Stimulated activated CD8-positive, alpha-beta memory T cell treated with anti-CD3 and anti-CD28 coated beads, Interleukin-12 subunit alpha, Interleukin-12 subunit beta, amount 100 ng/mL, for 4 hours (primary cell): ENCODE data around the gene TBC1D2.

Experiments used
- DNase-seq: peaks from one replicate; pipeline ENCODE4 v3.0.0-alpha.2; 2020; ENCODE audit warnings: low read depth

The TBC1D2 gene

DNA sequence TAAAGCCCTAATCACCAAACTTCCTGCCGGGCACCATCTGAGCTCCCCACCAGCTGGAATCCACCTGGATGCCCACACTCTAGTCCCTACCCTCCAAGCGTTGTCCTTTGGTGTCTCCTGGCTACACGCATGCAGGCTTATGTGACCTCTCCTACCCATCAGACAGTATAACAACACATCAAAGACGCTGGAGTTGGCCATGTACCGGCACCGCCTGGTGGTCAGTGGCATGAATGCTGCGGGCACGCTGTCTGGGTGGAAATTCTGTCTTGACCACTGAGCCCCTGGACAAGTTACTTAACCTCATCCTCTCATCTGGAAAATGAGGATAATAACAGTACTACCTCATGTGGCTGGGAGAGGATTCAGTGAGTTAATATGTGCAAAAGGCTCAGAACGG lies 39.6 kb downstream of the TBC1D2 start:
- no peak for DNase-seq

DNA sequence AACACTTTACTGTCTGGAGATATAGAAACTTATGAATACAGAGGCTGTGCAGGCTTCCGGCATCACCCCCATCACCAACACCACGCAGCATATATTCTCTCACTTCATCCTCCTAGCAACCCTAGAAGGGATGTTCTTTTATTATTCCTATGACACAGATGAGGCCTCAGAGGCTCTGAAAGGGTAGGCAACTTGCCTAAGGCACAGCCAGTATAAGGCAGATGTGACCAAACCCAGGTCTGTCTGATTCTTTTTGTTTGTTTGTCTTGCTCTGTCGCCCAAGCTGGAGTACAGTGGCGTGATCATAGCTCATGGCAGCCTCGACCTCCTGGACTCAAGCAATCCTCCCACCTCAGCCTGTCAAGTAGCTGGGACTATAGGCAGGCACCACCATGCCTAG lies 40.2 kb downstream of the TBC1D2 start:
- DNase-seq: no peak

DNA sequence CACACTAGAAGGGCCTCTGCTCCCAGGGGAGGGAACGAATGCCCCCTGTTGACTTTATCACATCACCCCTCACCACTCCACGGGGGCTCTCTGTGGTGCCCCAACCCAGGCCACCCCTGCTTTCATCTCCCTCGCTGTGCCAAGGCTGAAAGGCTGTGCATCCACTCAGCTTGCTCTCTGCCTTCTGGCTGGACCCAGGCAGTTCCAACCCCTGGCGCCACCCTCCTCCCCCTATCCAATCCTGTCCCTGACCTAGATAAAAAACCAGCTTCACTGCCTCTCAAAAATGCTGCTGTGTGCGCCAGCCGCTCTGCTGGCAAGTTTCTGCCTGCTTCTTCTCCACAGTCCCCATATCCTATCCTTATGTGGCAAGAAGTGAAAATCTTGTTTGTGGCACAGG lies 40.6 kb downstream of the TBC1D2 start:
- no peak for DNase-seq

DNA sequence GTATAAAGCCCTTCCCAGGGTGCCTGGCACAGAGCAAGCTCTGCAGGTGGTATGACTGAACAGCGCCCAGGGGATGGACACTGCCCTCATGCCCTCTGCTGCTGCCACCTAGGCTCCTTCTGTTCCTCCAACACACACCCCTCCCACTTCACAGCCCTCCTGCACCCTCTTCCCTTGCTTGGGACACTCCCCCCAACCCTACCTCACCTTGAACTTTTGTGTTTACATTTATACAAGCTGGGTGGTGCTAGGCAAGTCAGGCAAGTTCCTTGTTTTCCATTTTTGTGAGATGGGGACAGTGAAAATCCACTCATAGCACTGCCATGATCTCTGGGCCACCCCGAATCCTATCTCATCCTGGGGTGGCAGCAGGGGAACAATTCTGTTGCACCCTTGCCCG lies 44.2 kb downstream of the TBC1D2 start:
- no peak for DNase-seq

DNA sequence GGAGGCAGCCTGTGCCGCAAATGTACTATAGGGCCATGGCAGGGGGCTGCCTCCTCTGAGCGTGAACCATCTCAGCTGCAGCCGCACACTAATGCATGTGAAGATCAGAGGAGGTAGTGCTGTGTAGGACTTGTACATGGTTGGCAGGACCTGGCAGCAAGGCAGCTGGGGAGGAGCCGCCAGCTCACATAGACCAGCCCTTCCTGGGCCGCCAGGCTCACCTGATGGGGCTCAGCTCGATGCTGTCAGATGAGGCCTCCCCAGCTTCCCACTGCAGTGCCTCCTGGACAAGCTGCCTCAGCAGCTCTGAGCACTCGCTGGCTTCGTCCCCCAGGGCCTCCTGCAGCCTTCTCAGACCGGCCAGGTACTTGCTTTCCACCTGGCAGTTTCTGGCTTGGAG lies 45.0 kb downstream of the TBC1D2 start:
- no peak for DNase-seq

DNA sequence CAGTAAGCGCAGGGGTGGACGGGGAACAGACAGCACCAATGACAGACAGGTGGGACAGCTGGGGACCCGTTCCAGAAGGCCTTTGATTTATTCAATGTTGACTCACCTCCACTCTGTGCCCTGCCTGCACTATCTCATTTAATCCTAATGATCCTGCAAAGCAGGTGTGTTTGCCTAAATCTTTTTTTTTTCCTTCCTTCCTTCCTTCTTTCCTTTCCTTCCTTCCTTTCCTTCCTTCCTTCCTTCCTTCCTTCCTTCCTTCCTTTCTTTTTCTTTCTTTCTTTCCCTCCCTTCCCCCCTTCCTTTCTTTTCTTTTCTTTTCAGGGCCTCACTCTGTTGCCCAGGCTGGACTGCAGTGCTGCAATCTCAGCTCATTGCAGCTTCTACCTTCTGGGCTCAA lies 45.9 kb downstream of the TBC1D2 start:
- DNase-seq: no peak

DNA sequence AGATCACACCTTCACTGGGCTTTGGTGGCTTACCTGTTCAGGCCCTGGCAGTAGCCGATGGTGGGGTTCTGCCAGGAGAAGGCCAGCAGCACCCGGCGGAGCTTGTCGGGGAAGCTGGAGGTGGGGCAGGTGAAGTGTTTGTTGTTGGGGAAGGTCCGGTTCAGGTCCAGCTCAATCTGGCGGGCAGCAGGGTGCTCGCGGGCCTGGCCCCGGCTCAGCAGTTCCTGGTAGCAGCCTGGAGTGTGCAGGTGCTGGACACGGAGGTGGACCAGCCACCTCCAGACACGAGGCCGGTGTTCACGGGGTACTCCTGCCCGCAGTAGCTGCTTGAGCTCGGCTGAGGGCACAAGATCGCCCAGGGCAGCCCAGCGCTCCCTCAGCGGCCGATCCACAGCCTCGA lies 46.8 kb downstream of the TBC1D2 start:
- DNase-seq: no peak

DNA sequence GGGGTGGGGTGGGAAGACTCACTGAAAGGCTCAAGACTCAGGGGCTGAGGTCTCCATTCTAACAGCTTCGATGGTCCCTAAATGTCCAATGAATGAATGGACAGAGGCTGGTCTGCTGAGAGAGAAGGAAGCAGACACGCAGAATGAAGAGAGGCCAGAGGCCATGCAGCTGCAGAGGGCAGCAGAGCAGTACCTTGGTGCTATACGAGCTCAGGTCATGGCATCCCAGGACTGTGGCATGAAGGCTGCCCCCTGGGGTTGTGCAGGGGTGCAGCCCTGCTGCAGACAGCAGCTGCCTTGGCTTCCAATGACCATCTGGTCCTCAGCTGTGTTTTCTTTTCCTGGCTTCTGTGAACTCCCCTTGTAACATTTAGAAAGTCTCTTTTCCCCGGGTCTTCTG lies 47.8 kb downstream of the TBC1D2 start:
- DNase-seq: no peak

DNA sequence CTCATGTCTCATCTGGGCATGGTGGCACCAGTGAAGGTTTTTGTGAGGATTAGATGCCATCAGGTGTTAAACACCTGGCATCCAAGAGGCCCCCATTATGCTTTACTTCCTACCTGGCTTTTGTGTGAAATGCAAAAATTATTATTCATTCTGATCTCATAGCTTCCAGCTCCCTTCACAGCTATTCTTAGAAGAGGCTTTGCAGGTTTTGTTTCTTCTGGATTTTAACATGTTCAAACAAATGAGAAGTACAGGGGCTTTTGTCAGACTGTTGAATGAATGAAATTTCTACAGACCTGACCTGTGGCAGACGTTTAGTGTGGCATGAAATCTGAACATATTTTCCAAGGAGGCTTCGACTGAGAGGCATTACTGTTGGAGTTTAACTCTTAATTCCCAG lies 48.7 kb downstream of the TBC1D2 start:
- DNase-seq: no peak

DNA sequence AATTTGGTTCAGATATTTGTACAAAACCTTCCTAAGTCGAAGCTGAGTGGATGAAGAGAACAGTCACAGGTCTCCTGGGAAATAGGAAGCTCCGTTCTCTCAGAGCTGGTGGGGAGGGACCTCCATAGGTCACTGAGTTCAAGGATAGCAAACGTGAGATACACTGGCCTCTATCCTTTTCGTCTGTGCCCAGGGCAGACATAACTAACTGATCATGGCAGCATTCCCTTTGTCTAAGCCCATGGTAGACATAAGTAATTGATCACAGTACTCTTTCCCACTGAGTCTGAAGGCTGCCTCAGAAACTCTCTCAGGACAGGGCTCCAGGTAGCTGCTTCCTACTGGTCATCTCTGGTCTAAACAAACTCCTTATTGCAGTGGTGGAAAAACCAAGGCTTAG lies 50.8 kb downstream of the TBC1D2 start:
- DNase-seq: no peak

DNA sequence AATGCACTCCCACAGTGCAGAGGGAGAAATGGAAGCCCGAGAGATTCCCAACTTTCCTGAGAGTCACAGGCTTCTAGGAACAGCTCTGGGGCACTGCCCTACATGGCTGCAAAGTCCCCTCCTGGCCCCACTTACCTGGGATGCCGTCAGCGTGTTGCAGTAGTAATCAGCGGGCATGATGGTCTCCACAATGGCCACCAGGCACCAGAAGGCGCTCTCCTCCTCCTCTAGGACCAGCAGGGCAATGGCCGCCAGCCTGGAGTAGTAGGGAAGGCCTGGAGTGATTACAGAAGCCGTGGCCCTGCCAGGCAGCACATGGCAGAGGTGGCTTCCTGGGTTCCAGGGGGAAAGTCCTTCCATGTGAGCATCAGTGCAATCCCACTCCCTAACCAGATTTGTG lies 52.3 kb downstream of the TBC1D2 start:
- no peak for DNase-seq

DNA sequence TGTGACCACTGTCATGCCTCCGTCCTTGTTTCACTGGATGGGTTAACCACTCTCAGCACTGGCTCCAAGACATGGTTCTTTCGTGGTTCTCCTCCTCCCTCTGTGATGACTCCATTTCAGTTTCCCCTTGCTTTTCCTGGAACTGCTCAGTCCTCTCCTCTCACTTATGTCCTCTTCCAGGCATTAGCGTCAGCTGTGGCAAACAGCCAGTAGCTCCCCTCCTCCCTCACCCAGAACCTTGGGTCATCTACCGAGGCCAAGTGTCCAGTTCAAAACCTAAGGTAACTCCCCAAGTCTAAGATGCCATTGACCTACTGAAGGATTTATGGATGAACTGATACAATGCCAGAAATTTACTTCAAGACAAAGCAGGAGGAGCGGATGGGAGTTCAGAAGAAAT lies 53.2 kb downstream of the TBC1D2 start:
- DNase-seq: no peak

DNA sequence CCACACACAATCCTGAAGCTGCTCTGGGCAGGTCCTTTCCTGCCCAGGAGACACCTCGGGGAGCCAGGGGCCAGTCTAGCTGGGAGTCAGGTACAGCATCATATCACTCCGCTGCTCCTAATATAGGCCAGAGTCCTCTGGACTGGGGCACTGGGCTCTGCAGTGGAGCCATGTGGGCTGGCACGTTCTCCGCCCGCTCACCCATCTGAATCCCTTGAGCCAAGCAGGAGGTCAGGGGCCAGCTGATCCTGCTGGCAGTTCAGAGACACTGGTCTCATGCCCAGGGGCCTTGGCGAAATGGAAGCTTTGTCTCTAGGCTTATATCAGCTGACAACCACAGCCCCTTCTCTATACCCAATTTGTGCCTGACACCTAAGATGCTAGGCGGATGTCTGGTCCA lies 53.7 kb downstream of the TBC1D2 start:
- no peak for DNase-seq

DNA sequence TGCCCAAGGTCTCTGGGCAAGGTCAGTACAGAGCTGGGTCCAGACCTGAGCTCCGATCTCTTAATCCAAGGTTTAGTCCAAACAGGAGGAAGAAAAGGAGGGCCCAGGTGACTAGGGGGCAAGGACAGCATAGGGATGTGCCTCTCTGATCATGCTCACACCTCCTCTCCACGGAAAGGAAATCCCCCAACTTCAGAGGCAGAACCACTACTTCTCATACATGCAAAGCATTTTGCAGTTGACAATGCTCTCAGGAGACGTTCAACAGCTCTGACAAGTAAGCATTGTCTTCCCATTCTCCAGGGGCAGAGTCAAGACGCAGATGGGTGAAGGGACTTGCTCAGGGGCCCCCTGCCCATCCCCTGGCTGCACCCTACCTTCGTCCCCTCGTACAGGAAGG lies 54.3 kb downstream of the TBC1D2 start:
- DNase-seq: no peak

DNA sequence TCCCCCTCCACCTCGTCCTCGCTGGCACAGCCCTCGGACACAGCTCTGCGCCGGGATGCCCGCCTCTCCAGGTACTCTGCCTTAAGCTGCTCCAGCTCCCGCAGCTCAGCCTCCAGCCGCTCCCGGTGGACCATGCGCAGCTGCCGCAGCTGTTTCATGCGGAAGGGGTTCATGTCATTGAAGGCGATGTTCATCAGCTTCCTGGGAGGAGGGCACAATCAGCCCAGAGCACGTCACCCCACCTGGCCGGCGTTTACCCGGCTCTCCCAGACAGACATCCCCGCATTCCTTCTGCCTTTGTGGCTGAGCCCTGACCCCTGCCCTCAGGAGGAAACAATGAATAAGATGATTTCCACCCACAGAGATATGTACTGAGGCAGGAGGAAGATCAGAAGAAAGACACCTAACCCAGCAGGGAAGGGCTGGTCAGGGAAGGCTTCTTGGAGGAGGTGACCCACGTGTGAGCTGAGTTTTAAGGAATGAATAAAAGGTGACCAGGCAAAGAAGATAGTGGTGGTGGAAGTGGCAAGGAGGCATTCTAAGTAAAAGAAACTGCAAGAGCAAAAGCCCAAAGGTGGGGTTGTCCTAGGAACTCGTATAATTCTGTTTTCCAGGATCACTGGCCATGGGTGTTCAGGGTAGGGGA lies 55.9 kb downstream of the TBC1D2 start:
- no peak for DNase-seq

DNA sequence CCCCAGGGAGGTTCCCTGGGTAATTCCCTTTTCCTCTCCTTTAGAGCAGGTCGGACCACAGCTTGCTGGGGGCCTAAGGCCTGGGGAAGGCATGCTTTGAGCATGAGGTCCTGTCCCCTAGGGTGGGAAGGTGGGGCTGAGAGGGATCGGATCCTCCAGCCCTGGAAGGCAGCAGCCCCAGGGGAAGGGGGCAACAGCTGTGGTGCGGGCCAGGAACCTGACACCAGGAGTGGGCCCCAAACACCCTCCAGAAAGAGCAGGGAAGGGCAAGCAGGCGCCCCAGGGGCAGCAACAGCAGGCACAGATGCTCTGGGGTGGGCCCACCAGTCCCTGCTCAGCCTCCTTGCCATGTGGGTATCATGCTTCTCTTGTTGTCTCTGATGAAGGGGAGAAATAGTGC lies 59.8 kb downstream of the TBC1D2 start:
- DNase-seq: no peak

DNA sequence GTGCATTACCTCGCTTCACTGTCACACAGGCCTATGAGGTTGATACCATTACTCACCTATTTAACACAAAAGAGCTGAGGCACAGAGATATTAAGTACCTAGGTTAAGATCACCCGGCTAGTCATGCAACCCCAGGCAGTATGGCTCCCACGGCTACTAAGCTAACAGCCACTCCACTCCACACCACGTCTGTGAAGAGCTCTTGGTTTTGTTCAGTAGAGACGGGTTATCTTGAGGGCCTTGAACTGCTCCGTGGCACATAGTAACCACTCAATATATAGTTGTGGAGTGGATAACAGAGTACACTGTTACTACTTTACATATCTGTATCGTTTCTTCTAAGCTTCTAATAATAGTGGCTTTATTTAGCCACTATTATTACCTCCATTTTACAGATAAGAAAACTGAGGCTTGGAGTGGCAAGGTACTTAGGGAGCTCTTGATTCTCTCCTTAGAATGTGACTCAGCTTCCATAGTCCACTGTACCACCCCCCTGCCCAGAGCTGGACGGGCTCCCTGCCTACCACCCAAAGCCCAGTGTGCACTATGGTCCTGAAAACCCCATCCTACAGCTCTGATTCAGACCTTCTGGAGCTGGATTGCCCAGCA lies 62.0 kb downstream of the TBC1D2 start:
- no peak for DNase-seq

DNA sequence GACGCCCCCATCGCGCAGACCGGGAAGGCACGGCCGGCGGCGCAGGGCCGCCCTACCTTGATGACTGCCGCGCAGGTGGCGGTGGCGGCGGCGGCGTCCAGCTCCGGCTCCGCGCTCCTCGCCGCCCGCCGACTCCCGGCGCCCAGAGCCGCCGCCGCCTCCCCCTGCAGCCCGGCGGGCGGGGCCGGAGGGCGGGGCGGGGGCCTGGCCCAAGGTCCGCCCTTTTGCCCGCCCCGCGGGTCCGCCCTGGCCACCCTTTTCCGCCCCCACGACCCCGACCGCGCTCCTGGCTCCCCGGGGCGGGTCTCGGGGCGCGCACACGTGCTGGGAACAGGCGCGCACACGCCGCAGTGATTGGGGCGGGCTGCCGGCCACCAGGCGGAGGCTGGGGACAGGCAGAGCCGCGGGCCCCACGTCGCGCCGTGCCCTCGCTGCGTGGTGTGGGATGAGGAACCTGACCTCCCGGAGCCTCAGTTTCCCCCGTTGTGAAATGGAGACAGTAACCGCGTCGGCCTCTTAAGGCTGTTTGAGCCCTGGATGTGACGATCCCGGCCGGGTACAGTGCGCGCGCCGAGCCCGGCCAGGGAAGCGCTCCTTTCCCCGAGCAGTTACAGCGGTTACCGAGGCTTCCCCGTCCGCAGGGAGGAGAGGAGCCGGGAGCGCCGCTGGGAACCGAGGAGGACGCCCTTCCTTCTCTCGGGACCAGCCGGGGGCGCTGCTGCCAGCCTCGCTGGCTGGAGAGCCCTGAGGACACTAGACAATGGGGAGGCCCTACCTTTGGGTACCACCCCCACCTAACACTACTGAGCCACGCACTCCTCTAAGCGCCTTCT lies 62.7 kb downstream of the TBC1D2 start, which contains the start of gene CORO2A:
Gene CORO2A, minus strand, starts transcription at position 135 of the 833 bp plus-strand sequence. CDS start 34,977 bp downstream, outside the sequence.
- peak; percentile 58 for DNase-seq

DNA sequence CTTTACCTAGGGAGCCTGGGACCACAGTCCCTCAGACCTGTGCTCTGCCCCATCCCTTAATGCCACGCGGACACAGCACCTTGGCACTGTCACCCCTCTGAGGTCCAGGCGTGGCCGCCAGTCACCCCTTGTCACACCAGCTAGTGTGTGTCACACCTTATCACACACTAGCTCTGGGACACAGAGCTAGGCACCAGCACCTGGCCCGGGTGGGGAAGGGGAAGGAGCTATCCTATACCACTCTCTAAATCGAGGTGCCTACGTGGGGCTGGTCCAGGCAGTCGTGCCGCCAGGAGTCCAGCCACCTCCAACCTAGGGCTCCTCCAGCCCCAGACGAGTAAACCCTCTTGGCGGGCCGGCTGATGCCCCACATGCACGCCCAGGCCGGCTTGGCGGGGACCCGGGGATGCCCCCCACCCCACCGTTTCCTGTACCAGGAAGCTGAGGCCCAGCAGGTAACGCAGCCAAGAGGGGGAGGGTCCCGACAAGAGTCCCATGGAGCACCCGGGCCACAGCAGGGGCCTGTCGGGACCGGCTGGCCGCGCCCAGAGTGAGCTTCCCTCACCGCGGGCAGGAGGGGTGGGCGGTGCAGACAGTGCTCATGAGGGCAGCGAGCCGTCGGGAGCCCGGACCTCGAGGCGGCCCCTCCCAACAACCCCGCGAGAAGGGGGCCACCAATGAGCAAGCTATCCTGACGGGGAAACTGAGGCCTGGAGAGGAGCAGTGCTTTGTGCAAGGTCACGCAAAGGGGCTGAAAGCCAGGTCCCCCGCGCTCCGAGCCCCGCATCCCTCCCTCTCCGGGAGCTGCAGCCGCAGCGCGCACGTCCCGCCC lies 63.6 kb downstream of the TBC1D2 start:
- peak; percentile 9 for DNase-seq

DNA sequence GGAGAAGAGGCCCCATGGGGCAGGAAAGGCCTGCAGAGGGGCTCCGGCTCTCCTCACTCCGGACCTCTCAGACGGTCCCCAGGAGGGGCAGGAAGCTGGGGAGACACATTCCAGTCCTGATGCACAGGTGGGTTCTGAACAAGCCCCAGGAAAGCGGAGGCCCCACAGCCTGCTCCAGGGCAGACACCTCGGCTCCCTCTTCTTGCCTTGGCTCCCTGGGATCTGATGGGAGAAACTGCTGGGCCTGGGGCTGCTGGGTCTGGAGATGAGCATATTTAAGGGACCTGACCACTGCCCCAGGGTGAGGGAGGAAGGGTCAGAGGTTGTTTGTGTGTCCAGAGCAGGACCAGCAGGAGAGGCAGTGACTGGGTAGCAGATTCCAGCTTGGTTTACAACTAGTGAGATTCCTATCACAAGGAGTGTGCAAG lies 64.3 kb downstream of the TBC1D2 start:
- no peak for DNase-seq

DNA sequence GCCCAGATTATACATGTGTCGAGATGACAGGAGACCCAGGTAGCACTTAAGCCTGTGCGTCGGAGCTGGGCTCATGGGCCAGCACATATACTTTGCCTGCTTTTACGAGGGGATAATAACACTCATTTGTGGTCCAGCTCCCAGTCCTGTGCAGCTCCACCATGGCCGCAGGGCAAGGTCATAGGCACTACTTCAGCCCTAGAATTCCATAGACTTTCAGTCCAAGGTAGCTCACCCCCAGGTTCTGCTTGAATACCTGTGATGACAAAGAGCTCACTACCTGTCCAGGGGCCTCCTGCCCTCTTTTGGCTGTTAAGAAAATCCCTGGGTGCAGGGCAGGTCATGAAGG lies 64.7 kb downstream of the TBC1D2 start:
- no peak for DNase-seq

DNA sequence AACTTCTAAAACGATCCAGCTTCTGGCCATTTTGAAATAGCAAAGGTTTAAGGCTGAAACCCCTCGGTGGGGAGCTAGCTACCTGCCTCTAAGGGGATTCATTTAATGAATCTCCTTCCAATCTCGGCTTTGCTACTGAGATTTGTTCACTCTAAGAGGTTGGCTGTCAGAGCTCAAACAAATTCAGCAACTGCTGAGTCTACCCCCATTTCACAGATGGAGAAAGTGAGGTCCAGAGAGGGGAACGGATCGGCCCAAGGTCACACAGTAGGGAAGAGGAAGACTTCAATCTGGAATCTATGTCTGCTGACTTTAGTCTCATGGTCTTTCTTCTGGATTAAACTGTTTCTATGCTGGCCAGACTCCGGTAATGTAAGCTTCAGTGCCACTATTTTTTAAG lies 66.0 kb downstream of the TBC1D2 start:
- DNase-seq: no peak

DNA sequence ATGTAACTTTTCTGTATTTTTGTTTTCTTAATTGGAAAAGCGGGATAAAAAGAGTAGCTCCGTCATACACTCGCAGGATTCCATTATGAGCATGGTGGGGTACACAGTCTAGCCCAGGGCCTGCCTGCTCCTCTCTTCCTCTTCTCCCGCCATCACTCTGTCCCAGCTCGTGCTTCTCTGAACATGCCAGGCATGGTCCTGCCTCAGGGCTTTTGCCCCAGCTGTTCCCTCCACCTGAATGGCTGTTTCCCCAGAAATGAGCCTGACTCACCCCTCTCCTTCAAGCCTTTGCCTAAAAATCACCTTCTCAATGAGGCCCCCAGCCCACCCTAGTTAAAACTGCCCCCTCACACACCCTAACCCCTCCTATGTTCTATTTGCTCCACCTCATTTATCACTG lies 67.5 kb downstream of the TBC1D2 start:
- DNase-seq: no peak
